HFF-Myc (cell line): ENCODE results near the gene RSRC1.
"Not testable (repeated sequence)": the region's sequence is repeated elsewhere in the genome, so short reads cannot be mapped to it uniquely, and the experiment has no call there.

Experiments used
- DNase-seq: peaks from one replicate; pipeline ENCODE4 v3.0.0-alpha.2; 2011; ENCODE audit warnings: low read depth; ENCODE audit errors: extremely low read depth
- H3K4me3 ChIP-seq: replicated peaks from 2 replicates; pipeline ENCODE4 v1.5.1; 2011; ENCODE audit warnings: low read depth, mild to moderate bottlenecking, control low read depth, low read length
- CTCF ChIP-seq: IDR thresholded peaks from 2 replicates; pipeline ENCODE4 v1.5.1; 2012; ENCODE audit warnings: mild to moderate bottlenecking, low read depth, low read length, control low read depth; ENCODE audit errors: missing control alignments

Gene RSRC1

DNA sequence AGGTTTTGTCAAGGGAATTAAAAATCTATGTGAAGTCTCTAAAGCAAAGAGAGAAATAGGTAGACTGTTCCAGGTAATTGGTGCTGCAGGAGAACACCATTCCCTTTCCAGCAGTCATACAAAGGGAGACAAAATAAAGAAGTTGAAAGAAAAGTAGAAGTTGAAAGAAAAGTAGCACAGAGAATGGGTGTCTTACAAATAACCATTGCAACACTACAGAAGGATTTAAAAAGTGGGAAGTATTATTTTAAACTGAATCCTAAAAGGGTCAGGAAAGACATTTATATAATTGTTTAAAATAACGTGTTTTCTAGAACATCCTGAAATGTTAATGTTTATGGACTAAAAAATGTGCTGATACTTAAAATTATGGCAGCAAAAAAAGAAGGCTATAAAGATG is 223.8 kb downstream of the RSRC1 start:
- DNase-seq = no peak
- no peak overlapping the region for H3K4me3 ChIP-seq
- TF ChIP-seq CTCF = no peak

DNA sequence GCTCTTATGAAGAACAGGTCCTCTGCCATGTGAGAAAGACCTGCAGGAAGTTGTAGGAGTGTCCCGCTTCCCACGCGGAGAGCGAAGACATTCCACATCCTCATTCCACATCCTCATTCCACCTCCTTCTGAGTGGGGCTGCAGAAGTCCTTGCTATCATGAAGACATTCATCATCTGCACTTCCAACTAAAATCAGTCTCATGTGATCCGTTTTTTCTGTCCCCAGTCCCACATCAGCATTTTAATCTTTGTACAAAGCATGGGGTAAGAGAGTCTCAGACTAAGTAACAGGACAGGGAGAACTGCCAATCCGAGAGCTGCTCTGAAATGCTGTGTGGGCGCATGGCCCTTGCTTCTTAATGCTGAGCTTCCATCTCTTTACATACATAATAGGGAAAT is 227.2 kb downstream of the RSRC1 start:
- no peak overlapping the region for H3K4me3 ChIP-seq
- no peak for DNase-seq
- no peak for TF ChIP-seq CTCF

GRCh38 chr3:158339638-158340037 is 229.7 kb downstream of the RSRC1 start:
- no peak overlapping the region for H3K4me3 ChIP-seq
- no peak for TF ChIP-seq CTCF
- no peak for DNase-seq

DNA sequence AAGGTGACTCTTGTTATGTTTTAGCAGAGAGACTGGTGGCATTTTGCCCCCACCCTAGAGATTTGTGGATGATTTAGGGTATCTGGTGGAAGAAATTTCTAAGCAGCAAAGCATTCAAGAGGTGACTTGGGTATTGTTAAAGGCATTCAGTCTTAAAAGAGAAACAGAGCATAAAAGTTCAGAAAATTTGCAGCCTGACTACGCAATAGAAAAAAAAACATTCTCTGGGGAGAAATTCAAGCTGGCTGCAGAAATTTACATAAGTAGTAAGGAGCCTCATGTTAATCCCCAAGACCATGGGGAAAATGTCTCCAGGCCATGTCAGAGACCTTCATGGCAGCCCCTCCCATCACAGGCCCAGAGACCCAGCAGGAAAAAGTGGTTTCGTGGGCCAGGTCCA is 231.1 kb downstream of the RSRC1 start:
- DNase-seq, H3K4me3 ChIP-seq: not testable (repeated sequence)

GRCh38 chr3:158347966-158348365 is 238.1 kb downstream of the RSRC1 start:
- no peak overlapping the region for H3K4me3 ChIP-seq
- no peak for TF ChIP-seq CTCF
- DNase-seq = no peak

- no peak for DNase-seq
- H3K4me3 ChIP-seq = no peak overlapping the region
- no peak for TF ChIP-seq CTCF
Observed at GRCh38 chr3:158350971-158351370, 241.1 kb downstream of the RSRC1 start.

DNA sequence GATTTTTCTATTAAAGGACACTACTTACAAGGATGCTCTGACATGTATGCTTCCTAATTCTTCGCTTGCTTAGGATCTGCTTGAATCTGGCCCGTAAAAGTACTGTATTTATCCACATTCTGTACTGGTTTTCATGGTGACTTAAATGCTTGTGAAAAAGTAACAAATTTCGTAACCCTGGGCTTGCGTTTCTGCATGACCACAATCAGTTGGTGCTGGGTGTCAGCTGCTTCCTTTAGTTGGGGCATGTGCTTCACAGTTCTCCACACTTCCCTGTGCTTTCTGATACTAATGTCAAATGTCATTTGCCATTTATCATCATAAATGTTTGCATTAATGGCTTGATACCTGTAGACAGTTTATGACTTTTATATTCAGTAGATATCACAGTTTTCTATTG is 242.7 kb downstream of the RSRC1 start:
- DNase-seq = no peak
- no peak overlapping the region for H3K4me3 ChIP-seq
- no peak for TF ChIP-seq CTCF
